GM21423 (cell line): ENCODE data around the gene SORBS1.

Source experiments
- ATAC-seq: cut with Tn5 transposase; IDR thresholded peaks from one replicate; pipeline ENCODE4 v1.9.1; 2021; ENCODE audit warnings: mild to moderate bottlenecking, moderate library complexity; ENCODE audit not compliant: unreplicated experiment

SORBS1 gene

GRCh38 chr10:95303950-95304349, 257.2 kb downstream of the SORBS1 start:
- ATAC-seq: no peak

GRCh38 chr10:95303535-95303934, 257.6 kb downstream of the SORBS1 start:
- no peak for ATAC-seq

GRCh38 chr10:95300022-95300539, 261.1 kb downstream of the SORBS1 start:
- no peak for ATAC-seq

GRCh38 chr10:95297402-95297801, 263.8 kb downstream of the SORBS1 start:
- ATAC-seq: peak; percentile 41

- ATAC-seq: no peak
These were observed 264.4 kb downstream of the SORBS1 start for GRCh38 chr10:95296764-95297163.

- ATAC-seq: peak; percentile 69
These were observed 266.0 kb downstream of the SORBS1 start for GRCh38 chr10:95295031-95295755.

- ATAC-seq: no peak
These were observed 267.5 kb downstream of the SORBS1 start for GRCh38 chr10:95293631-95294030.

GRCh38 chr10:95291365-95292039, 269.7 kb downstream of the SORBS1 start:
- ATAC-seq: no peak

- peak; percentile 34 for ATAC-seq
These were observed 270.5 kb downstream of the SORBS1 start, which contains the start of gene PDLIM1 for GRCh38 chr10:95290461-95291364. TSS of gene PDLIM1 (minus strand) at chr10:95291003. CDS start at chr10:95290915, 88 bp downstream.

GRCh38 chr10:95289921-95290421, 271.2 kb downstream of the SORBS1 start:
- no peak for ATAC-seq

GRCh38 chr10:95289003-95289920, 271.9 kb downstream of the SORBS1 start:
- ATAC-seq: no peak

GRCh38 chr10:95288303-95288702, 272.9 kb downstream of the SORBS1 start:
- ATAC-seq: no peak

GRCh38 chr10:95287281-95287680, 273.9 kb downstream of the SORBS1 start:
- ATAC-seq: no peak

- no peak for ATAC-seq
These were observed 274.5 kb downstream of the SORBS1 start for GRCh38 chr10:95286707-95287106.

GRCh38 chr10:95285556-95285955, 275.6 kb downstream of the SORBS1 start:
- no peak for ATAC-seq

GRCh38 chr10:95284807-95285206, 276.4 kb downstream of the SORBS1 start:
- ATAC-seq: peak; percentile 48

GRCh38 chr10:95282107-95282506, 279.1 kb downstream of the SORBS1 start:
- ATAC-seq: no peak

- no peak for ATAC-seq
These were observed 280.0 kb downstream of the SORBS1 start for GRCh38 chr10:95281206-95281605.

- no peak for ATAC-seq
These were observed 280.5 kb downstream of the SORBS1 start for GRCh38 chr10:95280637-95281036.
